ENCODE data around the gene CD48.

CD48 gene

DNA sequence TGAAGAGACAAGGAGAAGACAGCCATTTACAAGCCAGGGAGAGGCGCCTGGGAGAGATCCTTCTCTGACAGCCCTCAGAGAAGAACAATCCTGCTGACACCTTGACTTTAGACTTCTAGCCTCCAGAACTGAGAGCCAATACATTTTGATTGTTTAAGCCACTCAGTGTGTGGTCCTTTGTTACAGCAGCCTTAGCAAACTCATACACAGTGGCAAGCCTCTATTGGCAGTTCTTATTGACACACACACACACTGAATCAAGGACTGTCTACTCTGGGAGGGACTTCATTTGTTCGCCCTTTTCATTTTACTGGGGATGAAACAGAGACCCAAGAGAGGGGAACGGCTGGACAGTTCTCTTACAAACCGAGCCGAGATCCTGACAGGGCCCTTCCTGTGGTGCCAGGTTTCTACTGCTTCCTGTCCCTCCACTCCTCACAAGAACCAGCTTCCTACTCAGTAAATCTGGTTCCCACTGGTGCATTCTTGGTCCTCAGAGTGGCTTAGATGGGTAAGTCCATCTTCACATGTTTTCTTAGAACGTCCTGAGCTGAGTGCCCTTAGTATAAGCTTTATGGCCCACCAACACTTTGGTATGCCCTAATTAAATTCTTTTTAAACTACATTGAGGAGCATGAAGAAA is 79.5 kb downstream of the CD48 start:
- DNase-seq: no peak

DNA sequence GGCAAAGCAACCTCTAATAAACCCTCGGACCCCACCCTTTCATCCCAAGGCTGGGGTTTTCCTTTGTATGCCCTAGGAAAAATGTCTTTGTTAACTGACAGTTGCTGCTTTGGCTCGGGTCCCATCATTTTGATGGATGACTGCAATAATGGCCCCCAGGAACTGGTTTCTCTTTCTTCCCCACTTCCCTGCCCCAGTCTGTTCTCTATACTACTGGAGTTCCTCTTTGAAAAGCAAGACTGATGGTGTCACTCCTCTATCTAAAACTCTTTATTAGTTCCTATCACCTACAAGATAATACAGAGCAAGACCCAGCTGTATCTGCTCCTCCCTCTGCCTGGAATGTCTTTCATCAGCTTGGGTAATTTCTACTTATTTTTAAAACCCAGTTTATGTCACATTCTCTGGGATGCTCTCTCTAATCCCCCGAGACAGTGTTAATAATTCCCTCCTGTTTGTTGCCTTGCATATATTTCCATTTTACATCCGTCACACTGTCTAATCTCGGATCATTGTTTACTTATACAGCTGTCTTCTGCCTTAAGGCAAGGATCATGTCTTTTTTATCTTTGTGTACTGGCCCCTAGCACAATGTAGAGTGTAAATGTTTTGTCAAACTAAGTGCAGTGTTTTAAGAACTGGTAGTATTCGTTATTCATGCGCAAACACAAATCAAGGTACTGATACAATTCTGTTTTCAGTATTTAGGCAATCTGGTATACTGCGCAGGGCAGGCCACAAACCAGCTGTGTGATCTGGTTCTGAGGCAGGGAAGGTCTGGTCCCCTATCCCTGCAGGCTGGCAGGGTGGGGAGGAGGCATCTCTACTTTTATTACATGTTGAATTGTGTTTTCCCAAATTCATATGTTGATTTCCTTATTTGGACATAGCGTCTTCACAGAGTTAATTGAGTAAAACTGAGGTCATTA is 80.8 kb downstream of the CD48 start:
- DNase-seq: no peak

GRCh38 chr1:160629286-160630210 is 82.1 kb downstream of the CD48 start:
- DNase-seq: peak; percentile 77

DNA sequence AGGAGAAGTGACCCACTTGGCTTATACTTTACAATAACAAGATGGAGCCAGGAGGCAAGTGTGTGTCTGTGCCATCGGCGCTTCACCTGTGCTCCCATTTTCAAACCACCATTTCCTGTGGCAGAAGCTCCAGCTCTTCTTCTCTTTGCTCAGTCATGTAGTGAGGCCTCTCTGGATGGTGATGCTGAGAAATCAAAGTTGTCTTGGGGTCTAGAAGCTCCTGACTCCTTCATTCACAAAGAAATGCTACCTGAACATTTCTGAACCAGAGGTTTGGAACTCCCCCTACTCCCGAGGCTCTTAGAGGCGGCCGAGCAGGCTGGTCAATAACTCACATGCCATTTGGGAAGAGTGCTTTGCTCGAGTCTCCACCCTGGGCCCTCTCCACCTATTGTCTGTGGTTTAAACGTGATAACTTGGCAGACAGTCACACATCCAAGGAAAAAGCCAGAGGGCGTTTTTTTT is 82.8 kb downstream of the CD48 start:
- peak; percentile 14 for DNase-seq
